ENCODE data around the gene RYR1.
A peak's percentile ranks its signal among the peaks of the same experiment; 100 is the strongest.

RYR1 gene

DNA sequence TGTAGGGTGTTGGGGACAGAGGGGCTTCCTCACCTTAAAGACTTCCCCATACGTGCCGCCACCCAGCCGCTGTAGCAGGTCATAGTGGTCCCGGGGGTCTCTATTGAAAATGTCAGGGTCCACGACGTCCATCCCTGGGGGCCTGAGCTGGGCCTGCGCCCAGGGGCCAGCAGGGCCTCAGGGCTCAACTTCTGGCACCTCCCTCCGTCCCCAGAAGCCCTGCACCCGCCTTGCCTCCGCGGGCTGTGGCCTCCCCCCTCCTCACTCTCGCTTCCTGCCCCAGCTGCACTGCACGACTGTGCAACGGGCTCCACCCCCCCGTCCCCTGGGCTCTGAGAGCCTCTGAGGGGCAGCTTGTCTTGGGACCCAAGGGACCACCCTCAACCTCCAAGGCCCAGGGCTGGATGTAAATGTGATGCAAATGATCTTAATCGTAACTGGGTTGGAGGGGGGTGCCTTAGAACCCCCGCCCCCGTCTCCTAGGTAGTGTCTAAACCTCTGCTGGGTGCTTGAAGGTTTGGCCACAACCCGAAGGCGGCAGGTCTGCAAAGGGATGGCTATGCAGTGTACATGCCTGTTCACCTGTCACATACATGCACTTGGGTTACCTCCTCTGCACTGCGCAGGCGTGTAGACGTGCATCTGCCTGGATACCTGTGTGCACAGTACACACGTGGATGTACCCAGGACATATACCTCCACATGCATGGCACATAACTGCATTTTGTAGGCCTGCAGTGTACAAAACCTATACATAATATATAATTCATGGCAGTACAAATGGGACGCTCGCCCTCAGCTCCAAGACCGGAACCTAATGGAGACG is 184.5 kb downstream of the RYR1 start, which contains the start of gene MAP4K1:
MAP4K1 (minus strand) TSS at position 190 of the 826 bp plus-strand sequence; CDS start at position 132, 58 bp downstream.
- DNase-seq (ENCODE audit: low spot score) (no peak), ATAC-seq (ENCODE audit: low read depth) (peak; percentile 29)
- H3K4me3 ChIP-seq (ENCODE audit: severe bottlenecking) = peak within 1 kb of the TSS; percentile 75

DNA sequence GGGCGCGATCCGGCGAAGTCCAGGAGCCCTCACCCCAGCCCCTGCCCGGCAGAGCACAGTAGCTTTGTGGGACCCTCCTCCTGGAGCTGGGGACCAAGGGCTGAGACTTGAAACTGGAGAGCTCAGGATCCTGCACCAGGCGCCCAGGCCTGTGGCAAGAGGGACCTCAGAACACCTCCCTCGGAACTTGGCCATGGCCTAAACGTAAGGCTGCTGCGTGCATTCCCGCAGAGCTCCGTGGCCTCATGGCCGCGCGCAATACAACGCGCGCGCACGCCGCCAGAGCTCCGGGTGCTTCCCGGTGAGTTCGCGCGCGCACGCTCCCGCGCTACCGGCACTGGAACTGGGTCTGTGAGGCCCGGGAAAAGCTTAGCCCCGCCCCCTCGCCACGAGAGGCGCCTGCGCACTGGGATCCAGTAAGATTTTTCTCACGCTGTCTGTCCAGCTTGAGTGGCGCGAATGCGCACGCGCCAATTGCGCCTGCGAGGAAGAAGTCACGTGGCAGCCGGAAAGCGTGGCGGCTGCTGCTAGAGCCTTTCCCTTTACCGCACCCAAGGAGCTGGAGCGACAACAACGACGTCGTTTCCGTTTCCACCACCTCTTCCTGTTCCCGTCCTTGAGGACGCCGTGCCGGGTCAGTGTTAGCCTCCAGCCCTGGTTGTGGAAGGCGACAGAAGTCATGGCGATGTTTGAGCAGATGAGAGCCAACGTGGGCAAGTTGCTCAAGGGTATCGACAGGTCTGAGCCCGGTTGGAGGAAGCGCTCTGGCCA is 185.3 kb downstream of the RYR1 start, which contains the start of gene EIF3K:
EIF3K (plus strand) TSS at position 599 of the 771 bp plus-strand sequence; CDS start at position 680, 81 bp downstream.
- ATAC-seq (ENCODE audit: low read depth) (peak; percentile 89), DNase-seq (ENCODE audit: low spot score) (peak; percentile 97)
- H3K27ac ChIP-seq (ENCODE audit: poor library complexity, severe bottlenecking) = peak within 1 kb of the TSS; percentile 57
- H3K9me3 ChIP-seq (ENCODE audit: severe bottlenecking) = no peaks in the 10 kb centered on the region
- H3K36me3 ChIP-seq (ENCODE audit: low read depth) = peaks cover 36% of the 10 kb centered on the region
- H3K4me3 ChIP-seq (ENCODE audit: severe bottlenecking) = peak within 1 kb of the TSS; percentile 75
- no peaks in the 10 kb centered on the region for H3K4me1 ChIP-seq (ENCODE audit: insufficient read depth, poor library complexity, severe bottlenecking)
- TF ChIP-seq, protein P1, sequence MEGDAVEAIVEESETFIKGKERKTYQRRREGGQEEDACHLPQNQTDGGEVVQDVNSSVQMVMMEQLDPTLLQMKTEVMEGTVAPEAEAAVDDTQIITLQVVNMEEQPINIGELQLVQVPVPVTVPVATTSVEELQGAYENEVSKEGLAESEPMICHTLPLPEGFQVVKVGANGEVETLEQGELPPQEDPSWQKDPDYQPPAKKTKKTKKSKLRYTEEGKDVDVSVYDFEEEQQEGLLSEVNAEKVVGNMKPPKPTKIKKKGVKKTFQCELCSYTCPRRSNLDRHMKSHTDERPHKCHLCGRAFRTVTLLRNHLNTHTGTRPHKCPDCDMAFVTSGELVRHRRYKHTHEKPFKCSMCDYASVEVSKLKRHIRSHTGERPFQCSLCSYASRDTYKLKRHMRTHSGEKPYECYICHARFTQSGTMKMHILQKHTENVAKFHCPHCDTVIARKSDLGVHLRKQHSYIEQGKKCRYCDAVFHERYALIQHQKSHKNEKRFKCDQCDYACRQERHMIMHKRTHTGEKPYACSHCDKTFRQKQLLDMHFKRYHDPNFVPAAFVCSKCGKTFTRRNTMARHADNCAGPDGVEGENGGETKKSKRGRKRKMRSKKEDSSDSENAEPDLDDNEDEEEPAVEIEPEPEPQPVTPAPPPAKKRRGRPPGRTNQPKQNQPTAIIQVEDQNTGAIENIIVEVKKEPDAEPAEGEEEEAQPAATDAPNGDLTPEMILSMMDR (IDR thresholded peaks at IDR 0.05; ENCODE audit: poor library complexity, severe bottlenecking) = no peak
- no peaks in the 10 kb centered on the region for H3K27me3 ChIP-seq (ENCODE audit: insufficient read depth, poor library complexity, severe bottlenecking)

More for the DNA sequence above, 184.5 kb downstream of the RYR1 start, which contains the start of gene MAP4K1:
- TF ChIP-seq, protein P1 (IDR thresholded peaks at IDR 0.05; ENCODE audit: poor library complexity, severe bottlenecking) = no peak
- Histone ChIP-seq H3K27ac (ENCODE audit: poor library complexity, severe bottlenecking) (peak within 1 kb of the TSS; percentile 57), H3K36me3 (ENCODE audit: low read depth) (peaks cover 30% of the 10 kb centered on the region), H3K4me1 (ENCODE audit: insufficient read depth, poor library complexity, severe bottlenecking) (no peaks in the 10 kb centered on the region), H3K9me3 (ENCODE audit: severe bottlenecking) (no peaks in the 10 kb centered on the region), H3K27me3 (ENCODE audit: insufficient read depth, poor library complexity, severe bottlenecking) (no peaks in the 10 kb centered on the region)

DNA sequence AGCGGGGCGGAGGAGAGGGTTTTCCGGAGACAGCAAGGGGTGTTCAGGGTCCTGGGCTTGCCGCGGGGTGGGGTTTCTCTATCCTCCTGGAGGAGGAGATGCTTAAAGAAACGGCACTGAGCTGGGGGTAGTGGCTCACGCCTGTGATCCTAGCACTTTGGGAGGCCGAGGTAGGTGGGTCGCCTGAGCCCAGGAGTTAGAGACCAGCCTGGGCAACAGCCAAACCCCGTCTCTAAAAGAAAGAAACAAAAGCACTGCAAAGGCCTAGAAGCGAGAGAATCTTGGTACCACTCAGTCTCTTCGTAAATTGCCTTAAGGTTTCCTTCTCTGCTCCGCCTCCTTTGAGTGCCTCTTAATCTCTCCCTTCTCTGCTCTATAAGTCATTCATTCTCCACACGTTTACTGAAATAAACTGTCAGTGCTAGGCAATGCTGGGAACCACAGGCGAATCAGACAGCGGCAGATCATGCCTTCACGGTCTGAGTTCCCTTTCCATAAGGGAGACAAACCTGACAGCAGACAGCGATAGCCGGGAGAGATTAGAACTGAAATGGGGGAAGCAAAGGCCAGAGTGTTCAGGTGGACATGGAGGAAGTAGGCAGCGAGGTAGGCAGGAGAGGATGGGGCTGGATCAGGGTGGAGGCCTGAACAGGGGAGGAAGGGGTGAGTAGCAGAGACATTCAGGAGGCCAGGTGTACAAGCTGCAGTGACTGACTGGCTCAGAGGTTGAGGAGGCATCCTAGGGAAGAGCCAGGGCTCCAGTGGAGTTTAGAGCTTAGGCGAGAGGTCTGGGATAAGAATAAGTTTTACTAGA is 186.1 kb downstream of the RYR1 start:
- no peaks in the 10 kb centered on the region for H3K9me3 ChIP-seq (ENCODE audit: severe bottlenecking)
- DNase-seq (ENCODE audit: low spot score) (no peak), ATAC-seq (ENCODE audit: low read depth) (no peak; the same call in 2 of the 3 replicates)
- no peaks in the 10 kb centered on the region for H3K27me3 ChIP-seq (ENCODE audit: insufficient read depth, poor library complexity, severe bottlenecking)
- peak overlapping the region; percentile 57 for H3K27ac ChIP-seq (ENCODE audit: poor library complexity, severe bottlenecking)
- H3K36me3 ChIP-seq (ENCODE audit: low read depth) = peaks cover 44% of the 10 kb centered on the region
- H3K4me3 ChIP-seq (ENCODE audit: severe bottlenecking) = peak overlapping the region; percentile 75
- H3K4me1 ChIP-seq (ENCODE audit: insufficient read depth, poor library complexity, severe bottlenecking) = no peaks in the 10 kb centered on the region
- TF ChIP-seq, protein P1 (IDR thresholded peaks at IDR 0.05; ENCODE audit: poor library complexity, severe bottlenecking) = no peak

DNA sequence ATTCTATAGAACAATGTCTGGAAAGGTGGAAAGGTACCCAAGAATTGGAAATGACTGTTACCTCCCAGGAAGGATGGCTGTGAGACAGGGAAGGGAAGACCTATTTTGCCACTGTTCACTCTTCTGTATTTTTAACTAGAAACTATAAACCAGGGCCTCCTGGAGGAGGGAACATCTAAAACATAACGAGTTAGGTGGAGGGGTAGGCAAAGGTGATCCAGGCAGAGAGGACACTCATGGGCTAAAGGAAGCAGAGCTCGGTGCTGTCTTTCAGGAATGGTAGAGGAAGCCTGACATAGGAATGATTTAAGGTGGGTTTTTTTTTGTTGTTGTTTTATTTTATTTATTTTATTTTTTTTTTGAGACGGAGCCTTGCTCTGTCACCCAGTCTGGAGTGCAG is 191.3 kb downstream of the RYR1 start:
- ATAC-seq (ENCODE audit: low read depth) (no peak), DNase-seq (ENCODE audit: low spot score) (no peak)
- TF ChIP-seq, protein P1 (IDR thresholded peaks at IDR 0.05; ENCODE audit: poor library complexity, severe bottlenecking) = no peak
- H3K27ac ChIP-seq (ENCODE audit: poor library complexity, severe bottlenecking) = no peak overlapping the region
- no peak overlapping the region for H3K4me3 ChIP-seq (ENCODE audit: severe bottlenecking)
- H3K36me3 ChIP-seq (ENCODE audit: low read depth) = peaks cover 92% of the 10 kb centered on the region
- H3K9me3 ChIP-seq (ENCODE audit: severe bottlenecking) = no peaks in the 10 kb centered on the region
- H3K4me1 ChIP-seq (ENCODE audit: insufficient read depth, poor library complexity, severe bottlenecking) = no peaks in the 10 kb centered on the region
- no peaks in the 10 kb centered on the region for H3K27me3 ChIP-seq (ENCODE audit: insufficient read depth, poor library complexity, severe bottlenecking)
